LoVo (cell line): ENCODE data around the gene ZNF853.
"Not testable (repeated sequence)": the region's sequence is repeated elsewhere in the genome, so short reads cannot be mapped to it uniquely, and the experiment has no call there.

Experiments
- DNase-seq: peaks from one replicate; pipeline ENCODE4 v3.0.0-alpha.2; 2016; ENCODE audit warnings: low spot score

The ZNF853 gene

DNA sequence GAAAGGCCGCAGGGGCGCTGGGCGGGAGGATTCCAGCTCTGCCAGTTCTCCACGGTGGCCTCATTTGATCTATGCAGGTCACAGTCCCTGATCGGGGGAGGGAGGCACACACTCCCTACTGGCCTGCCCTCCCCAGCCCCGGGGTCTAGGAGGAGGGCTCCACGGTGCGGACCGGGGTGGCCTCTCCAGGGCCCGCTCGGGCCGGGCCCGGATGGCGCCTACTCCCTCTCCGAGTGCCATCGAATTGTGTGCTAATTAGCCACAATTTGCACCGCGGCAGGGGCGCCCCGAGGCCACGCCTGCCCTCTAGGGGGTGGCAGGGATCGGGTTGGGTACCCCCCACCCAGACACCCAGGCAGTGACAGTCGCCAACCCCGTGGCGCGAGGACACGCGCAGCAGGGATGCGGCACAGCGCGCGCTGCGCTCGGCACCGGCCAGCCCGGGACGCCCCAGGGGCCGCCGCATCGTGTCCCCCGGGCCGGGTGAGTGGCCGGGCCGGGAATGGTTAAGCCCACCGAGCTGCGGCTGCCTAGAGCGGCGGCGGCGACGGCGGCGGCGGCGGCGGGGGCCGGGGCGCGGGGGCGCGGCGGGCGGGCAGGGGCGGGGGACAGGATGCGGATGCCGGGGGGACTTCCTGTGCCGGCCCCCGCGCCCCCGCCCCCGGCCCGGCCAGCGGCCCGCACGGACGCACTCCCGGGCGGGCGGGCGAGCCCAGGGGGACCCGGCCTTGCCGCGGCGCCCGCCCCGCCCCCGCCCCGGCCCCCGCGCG lies at the start of gene ZNF853:
Gene ZNF853, plus strand, starts transcription at position 658 of the 770 bp plus-strand sequence. CDS start 565 bp downstream, outside the sequence.
- no peak for DNase-seq

DNA sequence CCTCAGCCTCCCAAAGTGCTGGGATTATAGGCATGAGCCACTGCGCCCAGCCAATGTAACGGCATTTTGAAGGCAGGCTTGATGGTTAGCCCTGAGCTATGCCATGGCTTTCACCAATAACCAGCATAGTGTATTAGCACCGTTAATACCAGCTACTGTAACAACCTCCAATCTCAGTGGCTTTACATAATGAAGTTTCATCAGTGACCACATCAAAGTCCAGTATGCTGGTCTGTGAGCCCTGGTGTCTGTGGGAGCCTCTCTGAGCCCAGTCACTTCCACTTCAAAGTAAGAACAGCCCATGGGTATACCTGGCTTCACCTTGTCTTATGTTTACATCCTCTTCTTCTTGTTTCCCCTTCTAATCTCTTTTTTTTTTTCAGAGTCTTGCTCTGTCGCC lies 49.8 kb upstream of the ZNF853 start:
- no peak for DNase-seq

DNA sequence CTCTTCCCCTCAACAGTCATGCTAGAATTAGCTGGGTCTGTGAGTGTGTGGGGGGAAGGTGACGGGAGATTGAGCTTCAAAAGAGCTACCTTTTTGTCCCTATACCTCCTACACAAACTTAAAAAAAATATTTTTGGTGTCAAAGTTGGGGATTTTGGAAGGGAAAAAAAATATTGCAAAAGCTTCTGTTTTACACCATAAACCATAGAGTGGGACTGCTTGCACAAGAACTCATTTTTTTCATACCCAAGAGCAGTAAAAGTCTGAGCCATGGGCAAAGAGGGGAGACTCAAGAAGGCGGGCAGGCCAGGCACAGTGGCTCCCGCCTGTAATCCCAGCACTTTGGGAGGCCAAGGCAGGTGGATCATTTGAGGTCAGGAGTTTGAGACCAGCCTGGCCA lies 47.5 kb upstream of the ZNF853 start:
- no peak for DNase-seq

DNA sequence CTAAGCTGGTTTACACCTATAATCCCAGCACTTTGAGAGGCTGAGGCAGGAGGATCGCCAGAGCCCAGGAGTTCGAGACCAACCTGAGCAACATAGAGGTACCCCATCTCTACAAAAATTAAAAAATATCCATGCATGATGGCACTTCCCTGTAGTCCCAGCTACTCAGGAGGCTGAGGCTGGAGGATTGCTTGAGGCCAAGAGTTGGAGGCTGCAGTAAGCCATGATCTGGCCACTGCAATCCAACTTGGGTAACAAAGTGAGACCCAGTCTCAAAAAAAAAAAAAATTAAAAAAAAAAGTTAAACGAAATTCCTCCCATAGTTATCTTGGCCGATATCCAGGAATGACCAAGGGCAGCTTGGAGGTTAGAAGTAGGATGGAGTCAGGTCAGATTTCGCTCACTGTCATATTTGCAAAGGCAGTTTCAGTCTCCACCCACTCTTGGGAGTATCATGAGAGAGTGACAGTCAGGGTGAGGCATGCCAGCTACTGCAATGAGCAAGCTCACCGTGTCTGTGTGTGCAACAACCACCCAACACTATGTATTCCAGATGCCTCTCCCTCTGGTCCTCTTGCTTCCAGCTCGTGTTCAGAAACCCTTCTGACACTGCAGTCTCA lies 44.1 kb upstream of the ZNF853 start:
- DNase-seq = no peak

- no peak for DNase-seq
Measured at GRCh38 chr7:6575281-6576023, 40.0 kb upstream of the ZNF853 start.

DNA sequence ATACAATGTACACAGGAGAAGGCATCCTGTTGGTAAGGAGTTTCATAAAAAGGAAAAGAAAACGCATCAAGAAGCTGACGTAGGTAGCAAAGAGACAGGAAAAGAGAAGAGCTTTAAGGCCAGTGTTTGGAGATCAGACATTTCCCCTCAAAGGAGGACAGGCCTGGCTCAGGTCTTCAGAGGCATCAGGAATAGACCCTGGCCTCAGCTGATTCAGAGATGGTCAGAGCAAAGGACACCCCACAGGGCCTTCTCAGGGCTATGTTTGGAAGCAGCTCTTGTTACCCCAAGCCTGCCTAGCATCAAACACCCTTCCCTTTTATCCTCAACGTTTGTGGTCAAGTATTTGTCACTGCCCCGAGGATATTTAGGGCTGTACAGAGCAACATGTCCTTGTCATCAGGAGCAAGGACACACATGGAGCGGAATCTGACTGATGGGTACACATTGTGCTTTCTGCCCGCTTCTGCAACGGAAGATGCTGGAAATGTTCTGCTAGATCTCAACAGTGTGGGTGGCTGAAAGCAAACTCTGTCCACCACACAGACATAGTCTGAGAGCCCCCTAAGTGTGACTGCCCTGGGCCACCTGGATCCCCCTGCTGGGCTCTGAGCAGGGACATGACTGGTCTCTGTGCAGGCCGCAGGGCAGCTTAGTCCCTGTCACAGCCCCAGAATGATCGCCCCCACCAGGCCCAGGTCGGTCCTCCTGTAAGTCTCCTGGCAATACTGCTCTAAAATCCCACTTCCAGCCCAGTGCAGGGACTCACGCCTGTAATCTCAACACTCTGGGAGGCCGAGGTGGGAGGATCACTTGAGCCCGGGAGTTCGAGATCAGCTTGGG lies 39.2 kb upstream of the ZNF853 start:
- no peak for DNase-seq

GRCh38 chr7:6576867-6577368 lies 38.5 kb upstream of the ZNF853 start:
- DNase-seq = not testable (repeated sequence)

- DNase-seq = peak; percentile 93
Measured at GRCh38 chr7:6577369-6578113, 37.9 kb upstream of the ZNF853 start, which contains the start of gene ZDHHC4. ZDHHC4 (plus strand) TSS chr7:6577454; CDS start chr7:6580562, 3,108 bp downstream.

GRCh38 chr7:6578114-6579084 lies 37.0 kb upstream of the ZNF853 start:
- DNase-seq = no peak

DNA sequence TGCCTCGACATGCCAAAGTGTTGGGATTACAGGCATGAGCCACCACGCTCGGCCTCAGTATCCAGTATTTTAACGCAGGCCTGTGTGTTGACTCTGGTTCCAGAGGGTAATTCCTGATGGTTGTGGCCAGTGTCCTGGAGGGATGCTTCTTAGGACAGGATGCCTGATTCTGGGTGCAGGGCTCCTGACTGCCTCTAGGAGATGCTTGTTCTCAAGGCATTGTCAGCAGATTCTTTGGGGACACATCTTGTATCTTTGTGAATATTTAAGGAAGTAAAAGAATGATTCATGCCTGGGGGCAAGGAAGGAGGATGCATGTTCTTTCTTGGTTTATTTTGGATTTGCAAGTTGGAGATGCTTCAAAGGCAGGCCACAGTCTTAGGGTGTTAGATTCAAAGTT lies 36.0 kb upstream of the ZNF853 start:
- no peak for DNase-seq

- DNase-seq = not testable (repeated sequence)
Measured at GRCh38 chr7:6585746-6586432, 29.5 kb upstream of the ZNF853 start.

- no peak for DNase-seq
Measured at GRCh38 chr7:6588566-6588965, 26.8 kb upstream of the ZNF853 start.

DNA sequence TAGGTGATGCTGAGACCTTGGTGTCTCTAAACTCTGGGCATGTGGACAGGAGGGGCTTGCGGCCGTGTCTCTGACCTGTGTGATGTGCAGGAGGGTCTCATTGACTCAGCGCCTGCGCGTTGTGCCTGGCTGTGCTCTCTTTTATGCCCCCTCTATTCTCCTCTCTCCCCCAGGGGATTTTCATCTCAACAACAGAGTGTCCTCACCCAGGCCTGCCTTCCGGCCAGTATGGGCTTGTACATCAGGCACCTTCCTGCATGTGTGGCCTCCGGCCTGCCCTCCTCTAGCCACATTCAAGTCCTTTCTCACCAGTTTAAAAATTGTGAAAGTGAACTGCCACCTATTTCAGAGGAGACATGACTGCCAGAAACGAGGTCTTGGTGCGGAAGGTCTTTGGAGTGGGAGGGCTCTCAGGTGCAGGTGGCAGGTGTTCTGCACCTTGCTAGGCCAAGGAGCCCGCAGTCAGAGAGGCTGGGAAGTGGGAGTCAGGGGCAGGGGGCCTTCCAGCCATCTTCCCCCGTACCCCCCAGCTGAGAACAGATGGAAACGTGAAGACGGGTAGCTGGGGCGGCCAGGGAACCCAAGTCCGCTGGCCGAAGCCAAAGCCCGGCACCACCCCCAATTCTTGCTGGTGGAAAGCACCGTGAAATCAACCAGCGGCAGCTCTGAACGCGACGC lies 26.1 kb upstream of the ZNF853 start:
- DNase-seq = no peak

- peak; percentile 94 for DNase-seq
Measured at GRCh38 chr7:6589829-6590644, 25.4 kb upstream of the ZNF853 start, which contains the start of gene INTS15. INTS15 (plus strand) TSS chr7:6590021; CDS start chr7:6590284, 263 bp downstream.

DNA sequence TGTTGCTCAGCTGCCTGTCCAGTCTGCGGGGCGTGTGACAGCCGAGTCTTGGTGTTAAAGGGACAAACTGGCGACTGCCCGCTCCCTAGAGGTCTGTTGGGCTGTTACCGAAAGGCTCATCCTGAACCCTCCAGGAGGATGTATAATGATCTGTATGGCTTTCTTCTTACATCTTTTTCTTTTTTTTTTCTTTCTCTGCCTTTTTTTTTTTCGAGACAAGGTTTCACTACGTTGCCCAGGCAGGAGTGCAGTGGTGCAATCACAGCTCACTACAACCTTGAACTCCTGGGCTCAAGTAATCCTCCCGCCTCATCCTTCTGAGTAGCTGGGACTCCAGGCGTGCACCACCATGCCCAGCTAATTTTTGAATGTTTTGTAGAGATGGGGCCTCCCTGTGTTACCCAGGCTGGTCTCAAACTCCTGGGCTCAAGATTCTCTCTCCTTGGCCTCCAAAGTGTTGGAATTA lies 24.7 kb upstream of the ZNF853 start:
- no peak for DNase-seq

DNA sequence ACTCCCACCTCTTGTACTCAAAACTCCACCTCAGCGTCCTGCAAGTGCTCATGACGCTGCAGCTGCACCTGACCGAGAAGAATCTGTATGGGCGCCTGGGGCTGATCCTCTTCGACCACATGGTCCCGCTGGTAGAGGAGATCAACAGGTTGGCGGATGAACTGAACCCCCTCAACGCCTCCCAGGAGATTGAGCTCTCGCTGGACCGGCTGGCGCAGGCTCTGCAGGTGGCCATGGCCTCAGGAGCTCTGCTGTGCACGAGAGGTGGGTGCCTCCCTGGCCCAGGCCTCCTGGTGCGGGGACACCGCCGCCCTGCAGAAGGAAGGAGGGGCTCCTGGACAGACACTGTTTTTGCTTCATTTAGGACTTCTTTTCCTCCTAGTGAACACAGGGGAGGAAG lies 15.3 kb upstream of the ZNF853 start:
- no peak for DNase-seq

GRCh38 chr7:6604458-6604857 lies 11.0 kb upstream of the ZNF853 start:
- no peak for DNase-seq
